ENCODE results near the gene NOC4L. TPM values are rescaled to one million over a fixed set of nuclear protein-coding genes. Genes with fewer than 3 reads are reported as not detected.

NOC4L gene
- total RNA-seq, 3 donors from 2014 or later (not counting 1 experiment from before 2014, with no cell fraction given), result 21.0 to 30.2 (median 21.7) TPM

- WGBS (ENCODE audit: insufficient coverage), result 94% methylated on average over 5 of the region's 5 CpGs
- Mint-ChIP-seq H3K27me3 (ENCODE audit: low read depth in 2 of 2) (no peaks in the 10 kb centered on the region), H3K4me3 (no peak overlapping the region), H3K9me3 (no peaks in the 10 kb centered on the region), H3K4me1 (peaks cover 0 to 5% of the 10 kb centered on the region in 2 donors), H3K36me3 (no peaks in the 10 kb centered on the region), H3K27ac (no peak overlapping the region)
- intact Hi-C loops (cut with micrococcal nuclease), result loop anchor here (10.0 kb wide), 1 partner anchor 367 kb away; no protein-coding TSS in a partner anchor
- TF ChIP-seq CTCF (IDR thresholded peaks at IDR 0.05), result no peak
- Histone ChIP-seq H3K4me1 (ENCODE audit: control insufficient read depth, insufficient read depth, low read length) (peaks cover 20% of the 10 kb centered on the region), H3K36me3 (ENCODE audit: control insufficient read depth, insufficient read depth, low read length) (peaks cover 10% of the 10 kb centered on the region), H3K9me3 (ENCODE audit: control insufficient read depth, insufficient read depth, low read length) (no peaks in the 10 kb centered on the region), H3K4me3 (ENCODE audit: low read length) (no peak overlapping the region), H3K27me3 (ENCODE audit: control insufficient read depth, insufficient read depth, low read length) (no peaks in the 10 kb centered on the region), H3K27ac (ENCODE audit: low read length) (no peak overlapping the region)
- DNase-seq (no peak), ATAC-seq (no peak)
Observed at GRCh38 chr12:132157733-132158409, 13.6 kb downstream of the NOC4L start.

- no peaks in the 10 kb centered on the region for H3K9me3 Mint-ChIP-seq
- Histone ChIP-seq H3K4me1 (ENCODE audit: control insufficient read depth, insufficient read depth, low read length) (peaks cover 23% of the 10 kb centered on the region), H3K36me3 (ENCODE audit: control insufficient read depth, insufficient read depth, low read length) (peaks cover 10% of the 10 kb centered on the region), H3K4me3 (ENCODE audit: low read length) (no peak overlapping the region), H3K9me3 (ENCODE audit: control insufficient read depth, insufficient read depth, low read length) (no peaks in the 10 kb centered on the region), H3K27ac (ENCODE audit: low read length) (no peak overlapping the region), H3K27me3 (ENCODE audit: control insufficient read depth, insufficient read depth, low read length) (no peaks in the 10 kb centered on the region)
- H3K36me3 Mint-ChIP-seq, result no peaks in the 10 kb centered on the region
- DNase-seq (no peak), ATAC-seq (no peak)
- peaks cover 0 to 10% of the 10 kb centered on the region in 2 donors for H3K4me1 Mint-ChIP-seq
- H3K27me3 Mint-ChIP-seq (ENCODE audit: low read depth in 2 of 2), result no peaks in the 10 kb centered on the region
- no peak overlapping the region for H3K4me3 Mint-ChIP-seq
- intact Hi-C loops (cut with micrococcal nuclease), result loop anchor here (10.0 kb wide), 1 partner anchor 366 kb away; no protein-coding TSS in a partner anchor
- 93% methylated on average over 37 of the region's 37 CpGs for WGBS (ENCODE audit: insufficient coverage)
- H3K27ac Mint-ChIP-seq, result no peak overlapping the region
- no peak for TF ChIP-seq CTCF (IDR thresholded peaks at IDR 0.05)
Observed at GRCh38 chr12:132158677-132159554, 14.7 kb downstream of the NOC4L start.

- H3K36me3 Mint-ChIP-seq, result no peaks in the 10 kb centered on the region
- intact Hi-C loops (cut with micrococcal nuclease), result loop anchor here (10.0 kb wide), 1 partner anchor 365 kb away; no protein-coding TSS in a partner anchor
Observed at GRCh38 chr12:132159555-132160003, 15.3 kb downstream of the NOC4L start.

More at GRCh38 chr12:132159555-132160003, 15.3 kb downstream of the NOC4L start:
- H3K27ac ChIP-seq (ENCODE audit: low read length), result no peak overlapping the region
- no peak for TF ChIP-seq CTCF (IDR thresholded peaks at IDR 0.05)
- H3K4me3 Mint-ChIP-seq, result no peak overlapping the region
- peaks cover 10% of the 10 kb centered on the region for H3K36me3 ChIP-seq (ENCODE audit: control insufficient read depth, insufficient read depth, low read length)
- no peak for ATAC-seq
- 90% methylated on average over 14 of the region's 14 CpGs for WGBS (ENCODE audit: insufficient coverage)
- H3K9me3 Mint-ChIP-seq, result no peaks in the 10 kb centered on the region
- no peak for DNase-seq
- H3K4me1 ChIP-seq (ENCODE audit: control insufficient read depth, insufficient read depth, low read length), result peaks cover 17% of the 10 kb centered on the region
- H3K4me1 Mint-ChIP-seq, result peaks cover 0 to 5% of the 10 kb centered on the region in 2 donors
- H3K27me3 ChIP-seq (ENCODE audit: control insufficient read depth, insufficient read depth, low read length), result no peaks in the 10 kb centered on the region
- H3K9me3 ChIP-seq (ENCODE audit: control insufficient read depth, insufficient read depth, low read length), result no peaks in the 10 kb centered on the region
- peak overlapping the region in 1 of 2 donors; percentile 13 for H3K27ac Mint-ChIP-seq
- no peak overlapping the region for H3K4me3 ChIP-seq (ENCODE audit: low read length)
- H3K27me3 Mint-ChIP-seq (ENCODE audit: low read depth in 2 of 2), result no peaks in the 10 kb centered on the region
